A172 (cell line): ENCODE measurements around the gene MGAT4D. TPM values are rescaled to one million over a fixed set of nuclear protein-coding genes. Genes with fewer than 3 reads are reported as not detected.
"Not testable (repeated sequence)": the region's sequence is repeated elsewhere in the genome, so short reads cannot be mapped to it uniquely, and the experiment has no call there.

Experiments
- DNase-seq: peaks from one replicate; pipeline ENCODE4 v3.0.0-alpha.2; 2015; ENCODE audit warnings: low spot score
- total RNA-seq: library from RNA; depleted of rRNA; stranded (reverse); fragments of >200 nt; shearing (Covaris generic); gene quantifications from 2 replicates; pipeline ENCODE4 v1.2.3, GENCODE V29; 2014; rRNA removed

Gene MGAT4D
- total RNA-seq, 1 experiment from 2014 or later, result not detected

GRCh38 chr4:140439644-140440142 lies 58.4 kb downstream of the MGAT4D start:
- DNase-seq, result no peak

- no peak for DNase-seq
Observed at GRCh38 chr4:140427919-140428471, 70.1 kb downstream of the MGAT4D start.

- DNase-seq, result no peak
Observed at GRCh38 chr4:140427106-140427918, 70.8 kb downstream of the MGAT4D start, which contains the start of gene CLGN. Gene CLGN (minus strand): TSS chr4:140427648. CDS start chr4:140413078, 14,570 bp downstream.

- DNase-seq, result no peak
Observed at GRCh38 chr4:140426610-140427105, 71.4 kb downstream of the MGAT4D start.

- no peak for DNase-seq
Observed at GRCh38 chr4:140423106-140423505, 75.0 kb downstream of the MGAT4D start.

GRCh38 chr4:140413130-140413969 lies 84.7 kb downstream of the MGAT4D start:
- DNase-seq, result not testable (repeated sequence)

- no peak for DNase-seq
Observed at GRCh38 chr4:140408974-140409373, 89.1 kb downstream of the MGAT4D start.

GRCh38 chr4:140406292-140406691 lies 91.8 kb downstream of the MGAT4D start:
- DNase-seq, result no peak

GRCh38 chr4:140400111-140400510 lies 98.0 kb downstream of the MGAT4D start:
- no peak for DNase-seq

GRCh38 chr4:140395668-140396067 lies 102.4 kb downstream of the MGAT4D start:
- DNase-seq, result no peak

Other genes starting within 250 kb of the MGAT4D start
- 133 and 159 TPM in 2 replicates for gene SCOC, start 124.6 kb downstream of the MGAT4D start, total RNA-seq
- 0.53 and 1.3 TPM in 2 replicates for gene CLGN, start 70.6 kb downstream of the MGAT4D start, total RNA-seq
- 29.8 and 38.8 TPM in 2 replicates for gene ELMOD2, start 25.9 kb upstream of the MGAT4D start, total RNA-seq
- not detected in 2 replicates for gene UCP1, start 70.7 kb upstream of the MGAT4D start, total RNA-seq